GM19239 (cell line): ENCODE results near the gene OPRD1.
A peak's percentile ranks its signal among the peaks of the same experiment; 100 is the strongest.
"Not testable (repeated sequence)": the region's sequence is repeated elsewhere in the genome, so short reads cannot be mapped to it uniquely, and the experiment has no call there.

Experiments
- DNase-seq: peaks from one replicate; pipeline ENCODE4 v3.0.0; 2011; ENCODE audit warnings: low spot score; ENCODE audit not compliant: insufficient read length
- FAIRE-seq: peaks from 2 replicates; lab custom pipeline; 2011; peaks lifted over from hg19 to GRCh38; lab: Jason Lieb, UNC

Gene OPRD1

GRCh38 chr1:28835237-28835650 is 23.3 kb downstream of the OPRD1 start:
- DNase-seq (no peak), FAIRE-seq (no peak)

DNA sequence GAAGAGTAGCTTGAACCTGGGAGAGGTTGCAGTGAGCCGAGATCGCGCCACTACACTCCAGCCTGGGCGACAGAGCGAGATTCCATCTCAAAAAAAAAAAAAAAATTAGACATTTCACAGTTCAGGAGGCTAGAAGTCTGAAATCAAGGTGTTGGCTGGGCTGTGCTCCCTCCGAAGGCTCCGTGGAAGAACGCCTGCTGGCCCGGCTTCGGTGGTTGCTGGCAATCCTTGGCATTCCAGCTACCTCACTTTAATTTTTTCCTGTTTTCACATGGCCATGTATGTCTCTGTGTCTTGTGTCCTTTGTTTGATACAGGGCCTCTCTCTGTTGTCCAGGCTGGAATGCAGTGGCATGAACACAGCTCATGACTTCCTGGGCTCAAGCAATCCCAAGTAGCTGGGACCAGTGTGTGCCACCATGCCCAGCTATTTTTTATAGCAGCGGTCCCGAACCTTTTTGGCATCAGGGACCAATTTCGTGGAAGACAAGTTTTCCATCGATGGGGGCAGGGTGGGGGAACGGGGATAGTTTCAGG is 24.5 kb downstream of the OPRD1 start:
- FAIRE-seq (no peak), DNase-seq (no peak)

DNA sequence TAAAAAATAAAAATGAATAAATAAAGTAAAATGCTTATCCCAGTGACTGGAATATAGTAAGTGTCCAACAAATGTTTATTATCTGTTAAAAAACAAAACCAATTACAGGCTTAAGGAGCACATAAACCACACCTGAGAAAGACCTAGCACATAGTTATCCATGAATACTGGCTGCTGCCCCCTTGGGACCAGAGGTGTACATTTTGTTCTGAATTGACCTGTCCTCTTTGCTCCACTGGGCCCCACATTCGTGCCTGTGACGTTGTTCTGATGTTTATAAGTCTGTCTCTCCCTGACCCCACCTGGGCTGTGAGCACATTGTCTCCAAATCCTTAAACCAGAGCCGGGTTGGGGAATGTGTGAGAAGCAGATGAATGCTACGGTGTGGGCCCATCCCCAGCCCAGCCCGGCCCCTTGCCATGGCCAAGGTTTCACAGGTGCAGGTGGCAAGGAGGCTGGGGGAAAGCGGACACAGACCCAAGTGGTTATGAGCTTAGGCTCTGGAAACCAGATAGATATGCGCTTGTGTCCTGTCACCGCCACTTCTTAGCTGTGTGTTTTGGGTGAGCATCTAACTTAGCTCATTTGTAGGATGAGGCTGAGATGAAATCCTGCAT is 29.1 kb downstream of the OPRD1 start:
- DNase-seq (no peak), FAIRE-seq (no peak)

GRCh38 chr1:28845786-28846543 is 34.0 kb downstream of the OPRD1 start:
- DNase-seq = no peak
- FAIRE-seq = no peak

GRCh38 chr1:28847207-28847606 is 35.2 kb downstream of the OPRD1 start:
- FAIRE-seq, DNase-seq: not testable (repeated sequence)

DNA sequence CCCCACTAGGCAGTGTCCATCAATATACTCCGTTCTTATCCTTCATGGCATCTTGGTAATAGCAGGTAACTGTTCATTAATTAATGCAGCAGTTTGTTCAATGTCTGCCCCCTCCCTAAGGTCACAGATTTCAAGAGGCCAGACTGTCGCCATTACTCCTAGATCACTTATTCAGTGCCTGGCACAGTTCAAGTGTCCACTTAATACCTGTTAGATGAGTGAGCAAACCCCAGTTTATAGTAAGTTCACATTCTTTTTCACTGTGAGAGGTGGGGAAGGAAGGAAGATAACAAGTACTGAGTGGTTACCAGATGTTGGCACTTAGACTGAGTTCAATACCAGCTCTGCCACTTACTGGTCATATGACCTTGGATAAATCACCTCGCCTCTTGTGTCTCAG is 36.4 kb downstream of the OPRD1 start:
- FAIRE-seq (no peak), DNase-seq (no peak)

GRCh38 chr1:28853093-28853742 is 41.2 kb downstream of the OPRD1 start:
- no peak for DNase-seq
- no peak for FAIRE-seq

DNA sequence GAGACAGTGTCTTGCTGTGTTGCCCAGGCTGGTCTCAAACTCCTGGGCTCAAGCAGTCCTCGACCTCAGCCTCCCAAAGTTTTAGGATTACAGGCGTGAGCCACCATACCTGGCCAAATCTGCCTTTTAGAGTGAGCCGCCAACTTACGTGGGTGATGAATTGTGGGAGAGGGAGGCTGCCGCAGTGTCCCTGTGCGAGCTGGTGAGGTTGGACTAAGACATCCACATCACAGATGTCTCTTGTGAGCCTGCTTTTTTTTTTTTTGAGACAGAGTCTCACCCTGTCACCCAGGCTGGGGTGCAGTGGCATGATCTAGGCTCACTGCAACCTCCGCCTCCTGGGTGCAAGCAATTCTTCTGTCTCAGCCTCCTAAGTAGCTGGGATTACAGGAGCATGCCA is 42.4 kb downstream of the OPRD1 start:
- DNase-seq, FAIRE-seq: not testable (repeated sequence)

GRCh38 chr1:28855046-28855445 is 43.1 kb downstream of the OPRD1 start:
- no peak for FAIRE-seq
- DNase-seq = no peak

DNA sequence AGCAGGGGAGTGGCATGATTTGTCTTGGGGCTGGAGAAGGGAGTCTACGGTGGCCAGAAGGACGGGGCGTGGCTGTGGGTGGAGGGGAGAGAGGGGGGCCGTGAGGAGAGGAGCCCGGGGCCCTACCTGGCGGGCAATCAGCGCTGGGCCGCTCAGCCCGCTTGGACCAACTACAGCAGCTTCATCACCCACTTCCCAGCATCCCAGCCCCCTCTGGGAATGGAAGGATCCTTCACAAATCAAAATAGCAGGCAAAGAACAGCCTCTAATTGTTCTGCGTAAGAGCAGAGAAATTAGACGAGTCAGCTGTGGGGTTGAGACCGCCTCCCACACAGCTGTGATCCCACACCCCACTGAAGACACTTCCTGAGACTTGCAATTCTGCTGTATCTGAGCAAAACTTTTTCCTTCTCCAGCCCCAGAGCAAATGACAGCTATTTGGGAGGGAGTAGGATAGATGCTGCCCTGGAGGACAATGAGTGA is 43.5 kb downstream of the OPRD1 start:
- FAIRE-seq (no peak), DNase-seq (no peak)

GRCh38 chr1:28855969-28856368 is 44.0 kb downstream of the OPRD1 start:
- DNase-seq (no peak), FAIRE-seq (no peak)

DNA sequence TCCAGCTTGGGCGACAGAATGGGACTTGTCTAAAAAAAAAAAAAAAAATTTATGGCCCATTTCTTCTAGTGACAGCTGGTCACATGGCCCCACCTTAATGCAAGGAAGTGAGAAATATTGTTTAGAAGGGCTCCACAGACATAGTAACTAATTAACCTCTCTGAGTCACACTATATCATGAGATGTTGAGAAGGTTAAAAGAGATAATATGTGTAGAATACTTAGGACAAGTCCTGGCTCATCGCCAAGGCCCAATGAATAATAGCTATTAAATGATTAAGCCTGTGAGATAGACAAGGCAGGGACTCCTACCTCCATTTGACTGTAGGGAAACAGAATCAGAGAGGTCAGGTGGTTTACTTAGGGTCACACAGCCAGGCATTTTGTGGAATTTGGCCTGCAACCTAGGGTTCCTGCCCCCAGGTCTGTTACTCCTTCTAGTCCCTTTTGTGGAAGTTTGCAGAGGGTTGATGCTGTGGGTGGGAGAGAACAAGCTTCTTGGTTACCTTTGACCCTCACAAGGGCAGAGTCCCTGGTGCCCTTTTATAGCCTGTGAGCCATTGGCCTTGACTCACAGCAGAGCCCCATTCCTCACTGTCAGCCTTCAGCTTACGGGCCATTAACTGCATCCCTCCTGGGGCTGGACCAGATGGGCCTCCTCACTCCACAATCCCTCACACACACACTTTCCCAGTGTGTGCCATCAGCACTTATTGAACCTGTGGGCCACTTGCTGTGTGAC is 48.5 kb downstream of the OPRD1 start:
- peak; percentile 49 for FAIRE-seq
- DNase-seq = peak; percentile 58

- DNase-seq = no peak
- no peak for FAIRE-seq
Observed at GRCh38 chr1:28862571-28863403, 50.8 kb downstream of the OPRD1 start.

GRCh38 chr1:28864695-28865094 is 52.7 kb downstream of the OPRD1 start:
- FAIRE-seq = no peak

DNA sequence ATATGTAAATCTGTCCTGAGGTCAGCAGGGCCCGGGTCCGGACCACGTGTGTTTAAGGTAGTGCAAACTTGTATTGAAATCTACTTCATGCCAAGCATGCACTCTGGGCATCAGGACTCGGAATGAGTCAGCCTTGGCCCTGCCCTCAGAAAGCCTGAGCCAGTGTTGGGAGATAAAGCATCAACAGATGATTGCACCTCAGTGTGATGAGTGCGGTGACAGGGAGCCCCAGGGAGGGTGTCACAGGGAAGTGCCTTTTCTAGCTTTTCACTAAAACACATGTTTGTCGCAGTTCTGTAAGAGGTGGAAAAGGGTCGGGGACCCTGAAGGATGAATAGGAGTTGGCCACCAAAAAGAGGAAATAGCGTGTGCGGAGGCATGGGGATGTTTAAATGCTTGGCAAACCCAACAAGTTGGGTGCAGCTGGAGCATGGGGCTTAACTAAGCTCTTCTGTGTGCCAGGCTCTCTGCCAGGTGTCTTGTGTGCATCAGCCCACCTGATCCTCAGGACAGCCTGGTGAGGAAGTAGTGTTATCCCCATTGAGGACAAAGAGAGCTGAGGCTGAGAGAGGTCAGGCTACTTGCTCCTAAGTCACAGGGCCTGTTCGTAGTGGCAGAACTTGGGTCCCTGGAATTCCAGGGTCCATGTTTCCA is 54.2 kb downstream of the OPRD1 start:
- DNase-seq (no peak), FAIRE-seq (no peak)

More at GRCh38 chr1:28864695-28865094, 52.7 kb downstream of the OPRD1 start:
- DNase-seq = no peak

DNA sequence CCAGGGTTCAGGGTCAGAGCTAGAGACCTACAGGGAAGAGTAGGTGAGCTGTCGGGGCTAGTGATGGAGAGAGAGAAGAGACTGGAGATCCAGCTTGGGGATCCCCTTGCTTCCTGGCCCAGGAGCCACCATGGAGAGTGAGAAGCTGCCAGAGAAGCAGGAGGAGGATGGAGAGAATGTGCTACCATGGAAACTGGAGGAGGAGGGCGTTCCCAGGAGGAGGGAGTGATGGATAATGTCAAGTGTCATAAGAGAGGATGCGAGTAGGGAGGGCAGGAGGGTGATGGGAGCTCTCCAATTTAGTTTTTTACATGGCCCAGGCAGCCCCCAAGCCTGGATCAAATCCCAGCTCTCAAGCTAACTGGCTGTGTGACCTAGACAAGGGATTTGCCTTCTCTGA is 55.9 kb downstream of the OPRD1 start:
- no peak for FAIRE-seq
- no peak for DNase-seq

GRCh38 chr1:28869952-28870351 is 58.0 kb downstream of the OPRD1 start:
- FAIRE-seq = no peak

DNA sequence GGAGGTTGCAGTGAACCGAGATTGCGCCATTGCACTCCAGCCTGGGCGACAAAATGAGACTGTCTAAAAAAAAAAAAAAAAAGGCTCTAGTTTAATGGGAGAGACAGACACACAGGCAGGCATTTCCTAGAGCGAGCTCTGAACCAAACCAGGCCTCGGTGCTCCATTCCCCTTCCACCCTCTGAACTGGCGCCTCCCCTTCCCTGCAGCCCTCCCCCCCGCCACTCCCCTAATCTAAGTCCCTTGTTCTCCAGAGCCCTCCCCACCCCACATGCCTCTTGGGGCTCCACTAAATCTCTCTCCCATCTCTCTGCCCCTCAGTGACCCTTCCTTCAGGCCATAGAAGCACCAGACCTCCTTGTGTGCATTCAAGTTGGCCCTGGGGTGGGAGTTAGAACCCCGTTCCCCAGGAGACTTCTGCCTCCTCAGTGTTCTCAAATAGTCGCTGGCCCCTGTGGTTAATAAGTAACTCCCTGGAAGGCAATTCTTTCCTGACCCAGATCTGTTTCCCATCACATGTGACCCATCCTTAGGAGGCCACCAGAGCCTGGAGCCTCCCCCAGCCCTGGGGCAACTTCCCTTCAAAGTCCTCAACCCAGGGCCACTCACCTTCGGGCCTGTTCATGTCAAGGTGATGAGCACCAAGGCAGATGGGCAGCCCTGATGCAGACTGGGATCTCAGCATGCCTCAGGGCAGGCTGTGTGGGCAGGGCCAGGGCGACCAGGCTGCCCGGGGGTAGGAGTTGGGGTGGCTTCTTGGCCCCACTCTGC is 59.8 kb downstream of the OPRD1 start:
- no peak for FAIRE-seq
- no peak for DNase-seq

More at GRCh38 chr1:28869952-28870351, 58.0 kb downstream of the OPRD1 start:
- DNase-seq = no peak
